ENCODE data around the gene LIPA.

Gene LIPA

GRCh38 chr10:89221919-89222318, 29.7 kb downstream of the LIPA start:
- no peak for DNase-seq (ENCODE audit: low read depth in 2 of 2)
- no peak overlapping the region for H3K4me3 ChIP-seq (replicated peaks in 1 of 2; ENCODE audit: low read depth in 2 of 2, low read length in 2 of 2)
- TF ChIP-seq, protein P1, sequence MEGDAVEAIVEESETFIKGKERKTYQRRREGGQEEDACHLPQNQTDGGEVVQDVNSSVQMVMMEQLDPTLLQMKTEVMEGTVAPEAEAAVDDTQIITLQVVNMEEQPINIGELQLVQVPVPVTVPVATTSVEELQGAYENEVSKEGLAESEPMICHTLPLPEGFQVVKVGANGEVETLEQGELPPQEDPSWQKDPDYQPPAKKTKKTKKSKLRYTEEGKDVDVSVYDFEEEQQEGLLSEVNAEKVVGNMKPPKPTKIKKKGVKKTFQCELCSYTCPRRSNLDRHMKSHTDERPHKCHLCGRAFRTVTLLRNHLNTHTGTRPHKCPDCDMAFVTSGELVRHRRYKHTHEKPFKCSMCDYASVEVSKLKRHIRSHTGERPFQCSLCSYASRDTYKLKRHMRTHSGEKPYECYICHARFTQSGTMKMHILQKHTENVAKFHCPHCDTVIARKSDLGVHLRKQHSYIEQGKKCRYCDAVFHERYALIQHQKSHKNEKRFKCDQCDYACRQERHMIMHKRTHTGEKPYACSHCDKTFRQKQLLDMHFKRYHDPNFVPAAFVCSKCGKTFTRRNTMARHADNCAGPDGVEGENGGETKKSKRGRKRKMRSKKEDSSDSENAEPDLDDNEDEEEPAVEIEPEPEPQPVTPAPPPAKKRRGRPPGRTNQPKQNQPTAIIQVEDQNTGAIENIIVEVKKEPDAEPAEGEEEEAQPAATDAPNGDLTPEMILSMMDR (IDR thresholded peaks at IDR 0.05; ENCODE audit: low read depth, low read length): no peak

DNA sequence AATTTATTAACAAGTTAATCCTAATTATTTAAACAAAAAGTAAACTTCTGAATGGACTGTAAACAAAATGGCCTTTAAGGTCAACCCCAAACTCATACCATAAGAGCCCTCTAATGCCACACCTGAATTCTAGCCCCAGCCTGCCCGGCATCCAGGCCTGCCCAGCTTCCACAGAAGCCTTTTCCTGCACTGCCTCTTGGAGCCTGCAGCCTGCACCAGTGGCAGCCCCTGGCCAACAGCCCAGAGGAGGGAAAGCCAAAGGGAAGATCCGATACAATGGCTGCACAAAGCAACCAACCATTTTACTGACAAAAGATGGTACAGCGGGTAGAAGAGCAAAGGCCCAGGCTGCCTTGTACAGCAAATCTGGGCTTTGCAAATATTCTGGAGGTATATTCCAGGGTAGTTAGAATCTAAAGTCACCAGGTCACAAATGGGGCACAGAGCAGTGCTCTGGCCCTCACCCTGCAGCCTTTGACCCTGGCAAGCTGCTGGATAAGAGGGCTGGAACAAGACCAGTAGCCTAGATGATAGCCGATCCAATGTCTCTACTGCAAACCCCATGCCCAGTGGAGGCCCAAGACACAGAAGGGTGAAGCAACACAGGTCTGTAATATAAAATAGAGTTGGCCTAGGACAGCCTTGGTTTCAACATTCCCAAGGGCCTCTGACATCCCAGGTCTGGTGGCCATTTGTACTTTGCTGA, 31.9 kb downstream of the LIPA start:
- H3K4me3 ChIP-seq (replicated peaks in 1 of 2; ENCODE audit: low read depth in 2 of 2, low read length in 2 of 2): no peak overlapping the region
- no peak for DNase-seq (ENCODE audit: low read depth in 2 of 2)
- TF ChIP-seq, protein P1 (IDR thresholded peaks at IDR 0.05; ENCODE audit: low read depth, low read length): no peak

- TF ChIP-seq, protein P1 (IDR thresholded peaks at IDR 0.05; ENCODE audit: low read depth, low read length): peak; percentile 58
- H3K4me3 ChIP-seq (replicated peaks in 1 of 2; ENCODE audit: low read depth in 2 of 2, low read length in 2 of 2): no peak overlapping the region
- peak; percentile 77 to 80 for DNase-seq (ENCODE audit: low read depth in 2 of 2)
Measured at GRCh38 chr10:89217057-89217990, 34.3 kb downstream of the LIPA start.

DNA sequence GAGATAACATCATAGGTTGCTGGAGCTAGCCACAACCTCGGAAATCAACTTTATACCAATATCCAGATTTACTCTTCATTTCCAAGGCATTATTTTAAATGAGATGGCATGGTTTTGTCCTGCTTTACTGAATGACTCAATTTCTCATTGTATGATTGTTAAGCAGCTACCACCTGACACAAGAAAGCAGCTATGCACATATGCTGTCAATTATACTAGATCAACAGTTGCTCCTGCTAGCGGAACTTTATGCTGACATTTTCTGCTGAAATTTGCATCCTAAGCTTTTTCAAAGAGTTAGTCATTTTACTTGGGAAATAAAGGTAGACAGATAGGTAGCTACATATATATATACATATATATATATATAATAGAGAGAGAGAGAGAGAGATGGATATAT, 35.5 kb downstream of the LIPA start:
- no peak overlapping the region for H3K4me3 ChIP-seq (replicated peaks in 1 of 2; ENCODE audit: low read depth in 2 of 2, low read length in 2 of 2)
- no peak for DNase-seq (ENCODE audit: low read depth in 2 of 2)
- TF ChIP-seq, protein P1 (IDR thresholded peaks at IDR 0.05; ENCODE audit: low read depth, low read length): no peak

DNA sequence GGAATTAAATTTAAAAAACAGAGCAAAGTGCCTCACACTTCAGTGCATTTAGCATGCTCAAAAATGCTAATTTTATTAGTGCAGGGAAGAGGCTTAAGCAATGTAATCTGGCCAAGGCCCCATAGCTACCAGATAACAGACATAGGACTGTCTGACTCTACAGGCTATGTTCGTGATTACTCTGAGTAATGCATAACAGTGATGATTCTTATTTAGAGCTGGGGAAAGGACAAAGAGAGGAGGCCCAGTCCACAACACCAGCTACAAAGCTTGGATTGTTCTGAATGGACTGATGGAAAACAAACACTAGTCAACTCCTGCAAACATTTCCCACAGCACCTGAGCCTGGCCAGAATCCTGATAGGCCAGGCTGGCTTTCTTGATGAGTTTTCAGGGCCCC, 36.1 kb downstream of the LIPA start:
- peak in 1 of 2 donors; percentile 25 for DNase-seq (ENCODE audit: low read depth in 2 of 2)
- TF ChIP-seq, protein P1 (IDR thresholded peaks at IDR 0.05; ENCODE audit: low read depth, low read length): no peak
- H3K4me3 ChIP-seq (replicated peaks in 1 of 2; ENCODE audit: low read depth in 2 of 2, low read length in 2 of 2): no peak overlapping the region

GRCh38 chr10:89214566-89215165, 36.9 kb downstream of the LIPA start:
- TF ChIP-seq, protein P1 (IDR thresholded peaks at IDR 0.05; ENCODE audit: low read depth, low read length): no peak
- DNase-seq (ENCODE audit: low read depth in 2 of 2): no peak
- no peak overlapping the region for H3K4me3 ChIP-seq (replicated peaks in 1 of 2; ENCODE audit: low read depth in 2 of 2, low read length in 2 of 2)
